GM18907 (cell line): ENCODE measurements around the gene UPF1.

Experiments
- ATAC-seq: cut with Tn5 transposase; IDR thresholded peaks from one replicate; pipeline ENCODE4 v1.9.1; 2021; ENCODE audit warnings: mild to moderate bottlenecking, moderate library complexity; ENCODE audit not compliant: unreplicated experiment

The UPF1 gene

DNA sequence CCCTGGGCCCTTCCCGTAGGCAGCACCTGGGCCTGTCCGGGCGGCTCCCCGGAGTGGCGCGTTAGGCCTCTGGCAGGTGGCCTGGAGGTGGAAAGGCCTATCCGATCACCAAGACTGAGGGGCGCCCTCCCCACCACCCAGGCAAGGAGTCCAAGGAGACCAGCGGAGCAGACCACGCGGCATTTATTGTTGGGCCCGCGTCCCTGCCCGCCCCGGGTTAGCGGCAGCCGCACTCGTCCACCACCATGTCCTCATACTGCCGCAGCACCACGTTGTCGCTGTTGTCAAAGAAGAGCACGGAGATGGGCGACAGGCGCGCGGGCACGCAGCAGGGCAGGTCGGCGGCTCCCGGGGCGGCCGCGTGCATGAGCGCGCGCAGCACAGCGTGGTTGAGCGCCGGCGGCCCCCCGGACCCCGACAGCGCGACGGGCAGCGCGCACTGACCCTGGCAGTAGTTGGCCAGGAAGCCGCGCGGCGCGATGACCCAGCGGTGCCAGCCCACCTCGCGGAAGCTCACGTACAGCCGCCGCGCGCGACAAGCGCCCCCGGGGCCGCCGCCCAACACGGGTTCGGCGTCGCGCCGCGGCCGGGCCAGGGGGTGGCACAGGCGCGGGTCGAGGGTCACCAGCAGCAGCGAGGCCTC lies 36.7 kb downstream of the UPF1 start:
- ATAC-seq = no peak

- ATAC-seq = no peak
Observed at GRCh38 chr19:18869023-18869618, 37.4 kb downstream of the UPF1 start.

- no peak for ATAC-seq
Observed at GRCh38 chr19:18869781-18870530, 38.2 kb downstream of the UPF1 start.

DNA sequence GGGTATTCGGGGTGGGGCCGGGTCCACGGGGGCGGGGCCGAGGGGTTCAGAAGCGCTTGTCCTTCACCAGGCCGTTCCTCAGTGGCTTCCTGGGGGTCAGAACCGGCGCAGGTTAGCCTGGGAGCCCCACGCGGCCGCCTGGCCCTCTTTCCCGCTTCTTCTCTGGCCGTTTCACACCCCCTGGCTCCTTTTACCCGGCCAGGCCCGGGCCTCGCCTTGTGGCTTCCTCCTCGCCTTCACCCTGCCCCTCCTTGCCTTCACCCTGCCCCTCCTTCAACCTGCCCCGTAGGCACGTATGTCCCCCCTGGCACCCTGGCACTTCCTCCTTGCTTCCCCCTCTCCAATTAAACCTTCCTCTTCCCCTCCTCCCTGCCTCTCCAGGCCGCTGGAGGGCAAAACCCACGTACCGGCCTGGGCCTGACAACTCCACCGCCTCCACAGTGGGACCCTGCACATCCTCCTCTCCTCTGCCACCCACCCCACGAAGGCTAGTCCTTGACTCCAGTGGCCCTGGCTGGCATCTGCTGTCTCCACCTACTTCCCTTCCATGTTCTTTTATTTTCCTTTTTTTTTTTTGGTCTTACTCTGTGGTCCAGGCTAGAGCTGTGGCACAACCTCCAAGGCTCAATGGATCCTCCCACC lies 38.9 kb downstream of the UPF1 start:
- no peak for ATAC-seq

DNA sequence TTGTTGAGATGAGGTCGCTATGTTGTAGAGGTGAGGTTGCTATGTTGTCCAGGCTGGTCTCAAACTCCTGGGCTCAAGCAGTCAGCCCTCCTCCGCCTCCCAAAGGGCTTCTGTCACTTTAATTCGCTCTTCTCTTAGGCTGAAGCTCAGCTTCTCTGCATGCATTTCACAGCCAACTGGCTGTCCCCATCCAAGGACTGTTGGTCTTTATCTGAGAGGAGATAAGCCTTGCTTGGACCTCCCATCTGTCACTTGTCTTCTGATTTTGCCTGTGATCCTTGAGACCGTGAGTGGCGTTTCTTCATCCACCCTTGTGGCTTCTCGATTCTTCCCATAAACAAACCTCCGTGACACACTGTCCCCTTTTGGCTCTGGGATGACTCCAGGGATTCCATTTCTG lies 39.8 kb downstream of the UPF1 start:
- no peak for ATAC-seq

- no peak for ATAC-seq
Observed at GRCh38 chr19:18875726-18876125, 44.0 kb downstream of the UPF1 start.

DNA sequence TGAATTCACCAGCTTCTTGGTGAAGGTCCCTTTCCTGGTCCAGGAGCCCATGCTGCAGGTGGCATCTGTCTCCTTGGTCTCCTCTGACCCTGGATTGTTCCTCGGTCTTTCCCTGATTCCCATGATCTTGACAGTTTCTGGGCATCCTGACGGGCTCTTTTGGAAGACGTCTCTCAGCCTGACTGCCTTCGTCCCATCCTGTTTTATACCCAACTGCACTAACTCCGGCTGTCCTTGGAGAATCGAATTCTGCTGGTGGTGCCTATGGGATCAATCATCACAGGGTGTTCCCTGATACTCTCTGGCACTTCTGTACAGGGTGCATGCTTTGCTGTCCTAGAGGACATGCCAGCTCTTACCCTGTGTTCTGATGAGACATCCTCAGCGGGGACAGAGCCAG lies 45.1 kb downstream of the UPF1 start:
- ATAC-seq = no peak

DNA sequence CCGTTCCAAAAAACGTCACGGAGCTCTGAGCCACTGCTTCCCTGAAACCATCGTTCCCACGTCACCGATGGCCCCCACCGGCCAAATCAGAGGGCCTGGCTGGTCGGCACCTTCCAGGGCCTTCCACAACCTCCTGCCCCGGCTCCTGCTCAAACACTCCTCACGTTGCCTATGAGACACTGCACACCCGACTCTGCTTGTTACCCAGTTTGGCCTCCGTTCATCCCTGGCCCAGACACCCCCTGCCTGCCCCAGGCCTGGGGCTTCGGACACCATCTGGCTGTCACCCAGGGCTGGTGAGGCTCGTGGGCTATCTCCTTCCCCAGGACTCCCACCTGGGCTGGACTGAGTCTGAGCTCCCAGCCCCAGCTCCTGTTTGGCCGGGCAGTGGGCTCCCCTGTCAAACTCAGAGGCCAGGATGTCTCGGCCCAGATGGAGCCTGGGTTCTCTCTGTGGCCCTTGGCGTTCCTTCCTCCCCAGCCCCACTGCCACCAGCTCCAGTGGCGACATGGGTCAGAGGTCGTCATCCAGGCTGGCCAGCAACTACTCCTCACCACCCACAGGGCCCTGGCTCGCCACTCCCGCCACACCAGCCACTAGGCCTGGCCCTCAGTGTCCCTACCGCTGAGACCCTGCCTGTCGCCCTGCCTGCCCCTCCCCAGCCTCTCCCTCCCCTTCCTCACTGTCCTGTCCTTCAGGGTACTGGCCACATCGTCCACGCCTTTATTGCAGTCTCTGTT lies 46.5 kb downstream of the UPF1 start:
- ATAC-seq = no peak

- ATAC-seq = no peak
Observed at GRCh38 chr19:18878858-18879578, 47.3 kb downstream of the UPF1 start.

DNA sequence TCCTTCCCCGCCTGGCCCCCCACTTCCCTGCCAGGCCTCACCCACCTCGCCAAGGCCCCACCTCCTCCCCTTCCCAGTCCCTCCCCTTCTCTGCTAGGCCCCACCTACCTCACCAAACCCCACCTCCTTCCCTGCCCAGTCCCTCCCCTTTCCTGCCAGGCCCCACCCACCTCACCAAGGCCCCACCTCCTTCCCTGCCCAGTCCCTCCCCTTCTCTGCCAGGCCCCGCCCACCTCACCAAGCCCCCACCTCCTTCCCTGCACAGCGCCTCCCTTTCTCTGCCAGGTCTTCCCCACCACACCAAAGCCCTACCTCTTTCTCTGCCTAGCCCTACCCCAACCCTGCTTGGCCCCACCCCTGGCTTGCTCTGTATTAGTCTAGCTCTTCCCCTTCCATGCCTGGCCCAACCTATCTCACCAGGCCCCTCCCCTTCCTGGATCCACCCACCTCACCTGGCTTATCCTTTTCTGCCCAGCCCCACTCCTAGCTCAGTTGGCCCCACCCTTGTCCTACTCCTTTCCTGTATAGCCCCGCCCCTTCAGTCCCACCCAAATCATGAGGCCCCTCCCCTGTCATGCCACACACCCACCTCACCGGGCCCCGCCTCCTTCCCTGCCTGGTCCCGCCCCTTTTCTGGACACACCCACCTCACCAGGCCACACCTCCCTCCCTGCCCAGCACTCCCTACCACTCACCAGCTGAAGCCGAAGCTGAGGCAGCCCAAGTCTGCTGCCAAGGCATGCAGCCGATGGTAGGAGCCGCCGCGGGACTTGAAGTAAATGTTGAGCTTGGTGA lies 48.0 kb downstream of the UPF1 start:
- no peak for ATAC-seq

DNA sequence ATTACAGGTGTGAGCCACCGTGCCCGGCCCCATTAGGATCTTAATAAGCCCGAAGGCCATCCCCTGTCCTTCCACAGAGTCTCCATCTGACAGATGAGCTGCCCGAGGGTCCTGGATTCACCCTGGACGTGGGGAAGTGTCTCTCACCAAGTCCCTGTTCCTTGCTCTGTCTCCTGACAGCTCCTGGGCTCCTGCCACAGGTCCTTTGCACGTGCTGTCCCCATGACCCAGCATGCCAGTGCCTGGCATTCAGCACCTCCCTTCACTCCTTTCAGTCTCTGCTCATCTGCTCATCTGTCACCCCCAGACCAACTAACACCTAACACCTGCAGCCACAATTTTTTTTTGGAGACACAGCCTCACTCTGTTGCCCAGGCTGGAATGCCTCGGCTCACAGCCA lies 49.7 kb downstream of the UPF1 start:
- no peak for ATAC-seq

DNA sequence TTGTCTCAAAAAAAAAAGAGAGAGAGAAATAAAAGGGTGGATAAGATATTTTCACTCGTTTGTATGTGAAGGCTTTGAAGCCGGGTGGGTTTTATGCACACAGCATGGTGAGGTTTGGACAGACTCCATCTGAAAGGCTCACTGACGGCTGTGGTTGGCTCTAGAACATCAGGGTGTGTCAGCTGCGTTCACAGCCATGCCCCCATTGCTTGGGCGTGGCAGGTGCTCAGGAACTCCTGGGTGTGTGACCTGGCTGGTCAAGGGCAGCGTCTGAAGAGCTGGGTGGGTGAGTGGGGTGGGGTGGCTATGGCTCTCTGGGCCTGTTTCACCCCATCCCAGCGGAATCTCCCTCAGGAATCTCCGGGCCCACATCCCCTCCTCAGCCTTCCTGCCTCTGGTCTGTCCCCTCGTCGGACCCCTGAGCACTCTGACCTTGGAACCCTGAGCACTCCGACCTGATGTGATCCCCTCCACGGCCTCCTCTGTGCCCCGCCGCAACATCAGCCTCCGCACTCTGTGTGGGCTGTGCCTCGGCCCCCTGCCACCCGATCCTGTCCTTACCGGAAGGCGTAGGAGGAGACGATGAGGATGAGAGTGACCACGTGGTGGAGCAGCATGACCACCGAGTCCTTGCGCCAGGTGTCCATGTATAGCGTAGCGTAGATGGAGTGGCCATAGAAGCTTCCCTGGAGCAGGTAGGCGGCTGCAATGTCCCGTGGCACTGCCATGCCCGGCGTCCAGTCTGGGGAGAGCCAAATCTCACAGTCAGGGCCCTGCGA lies 52.0 kb downstream of the UPF1 start:
- ATAC-seq = no peak

GRCh38 chr19:18886972-18887371 lies 55.2 kb downstream of the UPF1 start:
- ATAC-seq = no peak

GRCh38 chr19:18889949-18890745 lies 58.4 kb downstream of the UPF1 start:
- ATAC-seq = no peak

- ATAC-seq = no peak
Observed at GRCh38 chr19:18893587-18894253, 62.0 kb downstream of the UPF1 start.

GRCh38 chr19:18894254-18895037 lies 62.7 kb downstream of the UPF1 start:
- no peak for ATAC-seq
